ENCODE data around the gene ADAMTSL2.

Gene ADAMTSL2

GRCh38 chr9:133591116-133591910 lies 56.8 kb downstream of the ADAMTSL2 start:
- FAIRE-seq = no peak

GRCh38 chr9:133591985-133592384 lies 57.5 kb downstream of the ADAMTSL2 start:
- no peak for FAIRE-seq

DNA sequence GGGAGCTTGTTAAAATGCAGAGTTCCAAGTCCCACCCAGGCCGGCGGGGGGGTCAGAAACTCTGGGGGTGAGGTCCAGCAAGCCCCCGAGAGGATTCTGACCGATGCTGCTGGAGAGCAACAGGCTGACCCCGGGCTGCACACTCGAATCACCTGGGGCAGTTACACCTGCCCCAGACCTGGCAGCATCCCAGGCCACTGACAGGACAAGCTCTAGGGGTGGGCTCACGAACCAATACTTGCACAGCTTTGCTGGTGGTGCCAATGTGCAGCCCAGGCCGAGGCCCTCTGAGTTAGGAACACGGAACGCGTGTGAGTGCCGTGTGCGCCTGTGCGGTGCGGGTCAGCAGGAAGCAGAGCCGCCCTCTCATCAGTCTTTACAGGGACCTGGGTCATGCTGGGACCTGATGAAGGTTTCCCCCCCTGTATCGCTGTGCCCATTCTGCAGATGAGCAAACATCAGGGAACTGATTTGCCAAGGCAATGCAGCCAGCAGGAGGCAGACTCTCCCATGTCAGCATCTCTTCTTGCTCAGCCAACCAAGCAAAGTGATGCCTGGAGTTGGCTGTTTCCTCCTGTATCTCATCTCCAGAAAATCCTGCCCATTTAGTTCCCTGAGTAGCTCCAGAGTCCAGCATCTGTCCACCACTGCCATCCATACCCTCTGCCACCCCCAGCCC lies 58.4 kb downstream of the ADAMTSL2 start:
- no peak for FAIRE-seq

DNA sequence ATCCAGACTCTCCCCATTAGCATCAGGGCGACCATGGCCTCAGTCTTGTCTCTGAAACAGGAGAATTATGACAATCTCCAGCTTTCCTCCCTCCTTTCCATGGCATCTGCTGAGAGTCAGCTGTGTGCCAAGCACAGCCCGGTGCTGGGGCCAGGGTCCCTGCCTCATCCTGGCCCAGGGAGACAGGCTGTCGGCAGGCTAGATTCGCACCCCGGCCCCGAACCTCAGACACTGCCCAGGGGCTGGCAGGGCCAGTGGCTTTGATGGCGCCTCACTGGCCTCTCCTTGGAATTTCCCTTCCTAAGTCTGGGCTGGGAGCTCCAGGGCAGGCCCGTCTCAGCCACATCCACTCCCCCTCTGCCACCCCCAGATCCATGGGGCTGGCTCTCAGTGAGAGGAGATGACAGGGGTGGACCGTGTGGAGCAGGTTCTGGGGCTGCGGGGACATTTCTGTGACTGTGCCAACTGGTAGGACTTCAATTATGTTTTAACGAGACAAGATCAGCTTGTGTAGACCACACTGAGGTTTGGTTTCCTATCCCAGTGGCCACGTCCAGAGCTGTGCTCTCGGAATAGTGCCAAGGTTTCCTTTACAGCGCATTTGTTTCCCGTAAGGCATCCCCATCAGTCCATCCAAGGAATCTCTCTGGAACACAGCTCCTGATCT lies 59.2 kb downstream of the ADAMTSL2 start:
- no peak for FAIRE-seq

DNA sequence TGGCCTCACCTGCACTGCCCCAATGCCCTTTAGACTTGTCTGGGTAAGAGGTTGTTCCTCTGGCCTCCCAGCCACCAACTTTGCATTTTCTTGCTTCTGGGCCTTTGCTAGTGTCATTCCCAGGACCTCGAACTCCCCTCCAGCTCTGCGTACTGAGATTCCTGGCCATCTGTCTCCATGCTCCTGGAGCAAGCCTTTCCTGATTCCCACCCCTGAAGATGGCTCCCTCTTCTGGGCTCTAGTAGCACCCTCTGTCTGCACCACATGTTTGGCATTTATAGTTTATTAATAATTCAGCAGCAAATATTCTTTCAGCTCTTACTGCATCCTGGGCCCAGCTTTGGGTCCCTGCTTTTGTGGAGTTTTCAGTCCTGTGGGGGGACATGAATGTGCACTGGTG lies 59.8 kb downstream of the ADAMTSL2 start:
- no peak for FAIRE-seq

DNA sequence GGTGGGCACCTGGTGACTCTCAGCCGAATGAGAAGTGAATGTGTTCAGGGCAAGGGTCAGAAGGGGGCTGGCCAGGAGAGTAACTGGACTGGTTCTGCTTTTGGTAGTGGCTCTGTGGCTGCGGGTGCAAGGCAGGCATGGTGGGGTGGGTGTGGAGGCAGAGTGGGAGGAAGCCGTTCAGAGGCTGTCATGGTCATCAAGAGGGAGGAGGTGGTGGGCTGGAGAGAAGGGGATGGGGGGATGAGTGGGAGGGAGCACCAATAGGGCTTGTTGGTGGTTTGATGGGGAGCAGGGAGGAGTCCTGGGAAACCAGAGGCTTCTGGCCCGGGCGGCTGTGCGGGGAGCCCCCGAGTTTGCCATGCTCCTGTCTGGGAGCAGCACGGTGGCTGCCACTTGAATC lies 61.4 kb downstream of the ADAMTSL2 start:
- FAIRE-seq = no peak

DNA sequence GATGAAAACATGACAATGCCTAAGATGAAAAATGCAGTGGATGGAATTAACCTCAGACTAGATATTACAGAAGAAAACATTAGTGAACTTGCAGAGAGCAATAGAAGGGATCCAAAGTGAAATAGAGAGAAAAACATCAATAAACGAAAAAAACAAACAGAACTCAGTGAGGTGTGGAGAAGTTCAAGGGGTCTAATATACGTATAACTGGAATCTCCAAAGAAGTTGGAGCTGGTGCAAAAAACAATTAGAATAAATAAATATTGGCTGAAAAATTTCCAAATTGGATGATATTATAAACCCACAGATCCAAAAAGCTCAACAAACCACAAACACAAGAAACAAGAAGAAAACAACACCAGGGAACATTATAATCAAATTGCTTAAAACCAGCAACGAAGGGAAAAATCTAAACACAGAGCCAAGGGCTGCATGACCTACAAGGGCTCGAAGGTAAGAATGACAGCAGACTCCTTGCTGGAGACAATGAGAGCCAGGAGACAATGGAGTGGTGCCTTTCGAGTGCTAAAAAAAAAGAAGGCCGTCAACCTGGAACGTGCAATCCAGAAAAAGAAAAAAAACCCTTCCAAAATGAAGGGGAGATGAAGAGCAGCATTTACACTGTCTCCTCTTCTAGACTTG lies 62.9 kb downstream of the ADAMTSL2 start:
- FAIRE-seq = no peak

DNA sequence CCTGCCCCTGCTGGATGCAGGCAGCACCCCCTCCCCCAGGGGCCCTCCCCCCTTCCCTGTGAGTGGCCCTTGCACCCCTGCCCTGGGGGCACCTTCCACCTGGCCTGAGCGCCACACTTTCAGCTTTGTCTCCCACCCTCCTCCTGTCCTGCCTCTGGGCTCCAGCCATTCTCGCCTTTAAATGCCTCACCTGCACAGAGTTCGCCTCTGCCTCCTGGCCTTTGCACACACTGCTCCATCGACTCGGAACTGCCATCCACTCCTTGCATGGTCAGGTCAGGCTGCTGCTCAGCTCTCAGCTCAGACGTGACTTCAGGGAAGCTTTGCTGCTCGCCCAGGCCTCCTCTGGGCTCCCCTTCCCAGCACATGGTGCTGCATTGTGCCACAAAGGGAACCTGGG lies 64.5 kb downstream of the ADAMTSL2 start:
- no peak for FAIRE-seq

DNA sequence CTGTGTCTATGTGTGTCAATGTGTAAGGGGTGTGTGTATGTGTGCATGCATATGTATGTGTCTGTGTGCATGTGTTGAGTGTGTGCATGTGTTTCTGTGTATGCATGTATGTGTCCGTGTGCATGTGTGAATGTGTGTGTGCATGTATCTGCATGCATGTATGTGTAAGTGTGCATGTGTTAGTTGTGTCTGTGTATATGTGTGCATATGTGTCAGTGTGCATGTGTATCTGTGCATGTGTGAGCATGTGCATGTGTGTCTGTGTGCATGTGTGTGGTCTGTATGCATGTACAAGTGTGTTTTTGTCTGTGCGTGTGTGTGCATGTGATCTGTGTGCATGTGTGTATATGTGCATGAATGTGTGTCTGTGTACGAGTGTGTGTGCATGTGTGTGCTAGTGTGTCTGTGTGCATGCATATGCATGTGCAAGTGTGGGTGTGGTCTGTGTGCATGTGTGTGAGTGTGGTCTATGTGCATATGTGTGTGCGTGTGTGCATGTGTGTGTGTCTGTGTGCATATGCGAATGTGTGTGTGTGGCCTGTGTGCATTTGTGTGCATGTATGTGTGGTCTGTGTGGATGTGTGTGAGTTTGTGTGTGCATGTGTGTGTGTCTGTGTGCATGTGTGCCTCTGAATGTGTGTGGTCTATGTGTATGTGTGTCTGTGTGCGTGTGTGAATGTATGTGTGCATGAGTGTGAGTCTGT lies 65.1 kb downstream of the ADAMTSL2 start:
- FAIRE-seq = no peak

- no peak for FAIRE-seq
Measured at GRCh38 chr9:133600739-133601138, 66.2 kb downstream of the ADAMTSL2 start.

GRCh38 chr9:133601746-133602145 lies 67.2 kb downstream of the ADAMTSL2 start:
- no peak for FAIRE-seq

GRCh38 chr9:133602277-133602676 lies 67.8 kb downstream of the ADAMTSL2 start:
- no peak for FAIRE-seq

DNA sequence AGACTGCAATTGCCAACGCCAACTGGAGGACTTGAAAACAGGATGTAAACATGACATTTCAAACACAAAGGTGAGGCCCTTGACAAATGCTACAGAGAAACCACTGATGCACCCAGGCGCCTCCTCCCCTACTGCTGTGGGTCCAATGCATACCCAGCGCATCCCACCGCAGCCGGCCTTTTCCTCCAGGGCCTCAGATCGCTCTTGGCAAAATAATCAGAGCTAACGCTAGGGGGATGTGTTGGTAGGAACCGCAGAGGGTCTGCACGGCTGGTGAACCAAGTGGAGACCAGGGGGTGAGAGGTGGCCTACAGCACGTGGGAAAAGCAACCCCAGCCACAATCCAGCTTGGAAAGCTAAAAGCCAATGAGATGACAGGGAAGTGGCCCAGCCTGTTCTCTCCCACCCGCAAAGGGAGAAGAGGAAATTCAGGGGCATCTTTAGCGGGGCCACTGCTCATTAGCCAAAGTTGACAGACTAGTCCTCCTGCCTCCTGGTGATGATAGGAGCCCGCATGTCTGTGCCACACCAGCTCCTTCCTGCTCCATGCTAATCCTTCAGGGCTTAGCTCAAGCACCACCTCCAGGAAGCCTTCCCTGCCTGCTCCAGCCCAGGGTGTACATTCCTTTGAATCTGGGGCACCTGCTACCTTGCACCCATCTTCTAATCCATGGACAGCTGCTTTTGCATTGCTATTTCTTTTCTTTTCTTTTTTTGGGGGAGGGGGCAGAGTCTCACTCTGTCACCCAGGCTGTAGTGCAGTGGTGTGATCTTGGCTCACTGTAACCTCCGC lies 68.8 kb downstream of the ADAMTSL2 start:
- FAIRE-seq = no peak

GRCh38 chr9:133604214-133604613 lies 69.7 kb downstream of the ADAMTSL2 start:
- FAIRE-seq = no peak

GRCh38 chr9:133604856-133605255 lies 70.4 kb downstream of the ADAMTSL2 start:
- FAIRE-seq = no peak

DNA sequence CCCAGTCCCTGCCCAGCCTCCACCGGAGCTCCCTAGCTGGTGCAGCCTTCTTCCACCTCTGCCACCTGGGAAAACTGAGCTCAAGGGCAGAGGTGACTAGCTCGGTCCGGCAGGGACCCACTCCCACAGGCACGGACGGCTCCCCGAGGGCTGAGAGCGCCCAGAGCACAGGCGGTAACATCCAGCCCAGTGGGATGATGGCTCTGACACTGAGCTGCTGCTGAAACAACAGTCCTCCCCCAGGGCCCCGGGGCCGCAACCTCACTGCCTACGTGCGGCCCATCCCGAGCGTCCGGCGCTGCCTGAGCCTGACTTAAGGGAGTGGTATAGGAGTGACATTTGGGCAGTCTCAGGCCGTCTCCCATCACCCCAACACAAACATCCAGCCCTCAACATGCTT lies 70.9 kb downstream of the ADAMTSL2 start:
- FAIRE-seq = no peak

DNA sequence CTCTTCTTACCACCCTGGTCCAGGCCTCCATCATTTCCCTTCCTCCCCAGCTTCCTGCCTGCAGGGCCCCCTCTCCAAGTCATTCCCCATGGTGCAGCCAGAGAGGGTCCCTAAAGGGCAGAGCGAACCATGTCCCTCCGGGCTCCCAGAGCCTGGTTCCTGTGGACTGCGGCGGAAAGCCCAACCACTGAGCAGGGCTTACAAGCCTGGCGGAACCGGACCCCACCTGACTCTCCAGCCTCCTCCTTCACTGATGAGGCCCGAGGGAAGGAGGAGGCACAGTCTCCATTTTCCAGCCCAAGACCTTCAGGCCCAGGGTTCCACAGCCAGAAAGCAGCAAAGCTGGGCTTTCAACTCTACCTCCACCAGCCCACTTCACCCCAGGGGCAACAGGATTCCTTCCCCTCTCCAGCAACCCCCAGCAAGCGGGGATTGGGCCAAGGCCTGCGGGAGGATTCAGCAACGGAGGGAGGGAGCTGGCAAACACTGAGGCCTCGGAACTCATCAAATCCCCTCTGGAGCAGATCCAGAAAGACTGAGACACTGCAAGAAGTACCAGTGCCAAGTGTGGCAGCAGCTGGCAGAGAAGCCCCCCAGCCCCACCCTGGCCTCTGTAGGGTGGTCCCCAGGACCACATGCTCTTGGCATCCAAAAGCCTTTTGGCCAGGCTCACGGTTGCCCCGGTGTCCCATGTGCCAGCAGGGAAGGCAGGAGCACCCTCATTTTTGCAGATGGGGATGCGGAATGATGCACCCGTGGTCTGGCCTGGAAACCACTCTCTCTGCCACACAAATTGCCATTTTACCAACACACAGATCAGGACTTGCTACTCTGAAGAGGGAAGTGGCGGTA lies 71.6 kb downstream of the ADAMTSL2 start:
- no peak for FAIRE-seq

DNA sequence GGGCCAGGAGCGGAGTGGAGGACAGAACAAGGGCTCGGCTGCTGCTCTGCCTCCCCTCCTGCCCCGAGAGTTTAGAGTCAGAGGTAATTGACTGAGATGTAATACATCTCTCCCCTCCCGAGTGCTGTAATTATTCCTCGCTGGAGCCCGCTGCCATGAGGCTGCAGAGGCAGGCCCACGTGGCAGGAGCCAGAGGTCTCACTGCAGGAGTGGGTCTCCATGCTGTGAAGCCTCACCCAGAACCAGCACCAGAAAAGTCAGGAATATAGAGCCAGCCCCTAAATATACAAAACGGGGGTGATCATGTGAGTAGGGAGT lies 72.2 kb downstream of the ADAMTSL2 start:
- no peak for FAIRE-seq

GRCh38 chr9:133607381-133607780 lies 72.9 kb downstream of the ADAMTSL2 start:
- FAIRE-seq = no peak

GRCh38 chr9:133607976-133608375 lies 73.5 kb downstream of the ADAMTSL2 start:
- FAIRE-seq = no peak

DNA sequence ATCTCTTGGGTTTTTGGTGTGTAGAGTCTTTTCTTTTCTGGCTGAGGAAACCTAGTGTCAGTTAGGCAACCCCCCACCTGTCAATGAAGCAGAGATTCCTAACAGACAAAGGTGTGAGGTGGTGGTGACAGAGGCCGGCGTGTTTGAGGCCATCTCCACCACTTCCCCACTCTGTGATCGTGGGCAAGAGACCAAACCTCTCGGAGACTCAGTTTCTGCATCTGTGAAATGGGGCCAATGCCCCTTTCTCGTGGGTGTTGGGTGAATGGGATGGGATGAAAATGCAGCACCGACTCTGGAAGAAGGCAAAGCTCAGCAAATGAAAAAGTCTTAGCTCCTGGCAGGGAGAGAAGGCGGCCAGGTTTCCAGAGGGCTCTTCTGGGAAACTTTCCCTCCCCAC lies 73.9 kb downstream of the ADAMTSL2 start:
- no peak for FAIRE-seq

Data from A204.1 (cell line).